Uterus (tissue), 2 donors: ENCODE results near the gene FAM185A.
"Not testable (repeated sequence)": the region's sequence is repeated elsewhere in the genome, so short reads cannot be mapped to it uniquely, and the experiment has no call there.

Experiments
- POLR2A ChIP-seq, 2 donors: fragments of 450-650 bp; IDR thresholded peaks; one replicate each; pipeline ENCODE4 v1.6.1; 2016; ENCODE audit warnings: antibody characterized with exemption in 2 of 2, mild to moderate bottlenecking in 1 of 2, moderate library complexity in 1 of 2
- TF ChIP-seq, protein P1 (sequence below), 4 experiments: fragments of 200-600 bp in 2 of 4; fragments of 450-650 bp in 2 of 4; sonication (generic) in 2 of 4; IDR thresholded peaks; one replicate each; pipeline ENCODE4 v1.5.1; 2016 to 2019; ENCODE audit warnings: antibody characterized with exemption in 4 of 4, mild to moderate bottlenecking in 2 of 4, moderate library complexity in 1 of 4

DNA sequence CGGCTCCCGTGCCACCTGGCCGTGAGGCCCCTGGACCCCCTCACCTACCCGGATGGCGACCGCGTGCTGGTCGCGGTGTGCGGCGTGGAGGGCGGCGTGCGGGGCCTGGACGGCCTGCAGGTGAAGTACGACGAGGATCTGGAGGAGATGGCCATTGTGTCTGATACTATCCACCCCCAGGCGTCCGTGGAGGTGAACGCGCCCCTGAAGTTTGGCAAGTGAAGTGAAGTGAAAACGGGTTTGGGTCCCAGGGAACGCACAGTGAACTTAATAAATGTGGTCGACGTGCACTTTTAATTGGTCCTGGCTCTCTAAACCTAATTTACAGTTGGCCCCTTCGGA, 617 bp downstream of the FAM185A start:
- TF ChIP-seq, protein P1, sequence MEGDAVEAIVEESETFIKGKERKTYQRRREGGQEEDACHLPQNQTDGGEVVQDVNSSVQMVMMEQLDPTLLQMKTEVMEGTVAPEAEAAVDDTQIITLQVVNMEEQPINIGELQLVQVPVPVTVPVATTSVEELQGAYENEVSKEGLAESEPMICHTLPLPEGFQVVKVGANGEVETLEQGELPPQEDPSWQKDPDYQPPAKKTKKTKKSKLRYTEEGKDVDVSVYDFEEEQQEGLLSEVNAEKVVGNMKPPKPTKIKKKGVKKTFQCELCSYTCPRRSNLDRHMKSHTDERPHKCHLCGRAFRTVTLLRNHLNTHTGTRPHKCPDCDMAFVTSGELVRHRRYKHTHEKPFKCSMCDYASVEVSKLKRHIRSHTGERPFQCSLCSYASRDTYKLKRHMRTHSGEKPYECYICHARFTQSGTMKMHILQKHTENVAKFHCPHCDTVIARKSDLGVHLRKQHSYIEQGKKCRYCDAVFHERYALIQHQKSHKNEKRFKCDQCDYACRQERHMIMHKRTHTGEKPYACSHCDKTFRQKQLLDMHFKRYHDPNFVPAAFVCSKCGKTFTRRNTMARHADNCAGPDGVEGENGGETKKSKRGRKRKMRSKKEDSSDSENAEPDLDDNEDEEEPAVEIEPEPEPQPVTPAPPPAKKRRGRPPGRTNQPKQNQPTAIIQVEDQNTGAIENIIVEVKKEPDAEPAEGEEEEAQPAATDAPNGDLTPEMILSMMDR (IDR thresholded peaks at IDR 0.05), result not testable (repeated sequence)
- TF ChIP-seq POLR2A (IDR thresholded peaks at IDR 0.05), result not testable (repeated sequence)
